Measurements from ENCODE around the gene ITSN2.

ITSN2 gene

DNA sequence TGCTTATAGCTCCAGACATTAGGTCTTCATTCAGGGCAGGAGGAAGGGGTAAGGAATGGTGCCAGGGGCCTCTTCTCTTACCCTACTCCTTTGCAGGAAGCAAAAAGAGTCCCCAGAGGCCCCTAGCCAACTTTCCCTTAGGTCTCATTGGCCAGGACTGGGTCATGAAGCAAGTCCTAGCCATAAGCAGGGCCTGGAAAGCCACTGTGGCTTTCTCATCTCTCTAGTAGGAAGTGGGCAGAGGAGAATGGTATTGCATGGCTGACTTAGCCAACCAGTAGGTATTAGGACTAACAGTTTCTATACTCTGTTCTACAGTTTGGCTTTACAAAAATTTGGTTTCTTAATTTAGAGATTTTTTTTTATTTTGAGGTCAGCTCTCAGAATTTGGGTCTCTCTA, 180.7 kb downstream of the ITSN2 start:
- no peak for DNase-seq (ENCODE audit: low read depth)

DNA sequence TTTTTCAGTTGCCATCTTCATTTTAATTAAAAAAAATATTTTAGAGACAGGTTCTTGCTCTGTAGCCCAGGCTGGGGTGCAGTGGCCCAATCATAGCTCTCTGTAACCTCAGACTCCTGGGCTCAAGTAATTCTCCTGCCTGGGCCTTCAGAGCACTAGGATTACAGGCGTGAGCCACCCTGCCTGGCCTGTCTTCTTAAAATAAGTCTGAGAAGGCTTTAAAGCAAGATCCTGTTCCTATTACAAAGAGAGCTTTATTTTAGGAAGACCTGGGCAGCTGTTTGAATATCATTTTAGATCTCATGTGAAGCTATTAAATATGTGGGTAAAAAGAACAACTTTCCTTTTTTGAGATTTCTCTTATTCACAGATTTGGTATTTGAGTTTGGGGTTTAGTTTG, 184.0 kb downstream of the ITSN2 start:
- DNase-seq (ENCODE audit: low read depth), result no peak

DNA sequence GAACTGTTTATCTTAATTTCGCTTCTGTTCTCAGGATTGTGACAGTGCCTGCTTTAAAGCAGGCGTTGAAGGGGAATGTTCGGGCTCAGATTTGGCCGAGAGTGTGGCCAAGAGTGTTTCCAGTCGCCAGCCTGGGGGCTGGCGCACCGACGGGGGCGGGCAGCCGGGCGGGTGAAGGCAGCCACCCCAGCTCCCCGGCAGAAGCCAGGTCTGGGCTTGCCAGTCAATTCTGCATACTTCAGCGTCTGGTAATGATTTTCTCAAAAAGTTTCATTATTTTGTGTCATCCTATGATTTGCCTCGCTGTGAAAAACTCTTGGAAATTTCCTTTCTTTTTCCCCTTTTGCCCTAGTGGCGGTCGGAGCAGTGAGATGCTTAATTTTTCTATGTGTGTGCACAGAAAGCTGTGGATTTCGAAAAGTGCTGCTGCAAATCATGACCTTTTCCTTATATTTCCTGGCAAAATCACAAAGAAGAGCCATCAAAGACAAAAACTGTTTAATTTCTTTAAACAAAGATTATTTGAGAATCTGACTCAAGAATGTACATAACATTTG, 184.6 kb downstream of the ITSN2 start:
- DNase-seq (ENCODE audit: low read depth), result no peak

DNA sequence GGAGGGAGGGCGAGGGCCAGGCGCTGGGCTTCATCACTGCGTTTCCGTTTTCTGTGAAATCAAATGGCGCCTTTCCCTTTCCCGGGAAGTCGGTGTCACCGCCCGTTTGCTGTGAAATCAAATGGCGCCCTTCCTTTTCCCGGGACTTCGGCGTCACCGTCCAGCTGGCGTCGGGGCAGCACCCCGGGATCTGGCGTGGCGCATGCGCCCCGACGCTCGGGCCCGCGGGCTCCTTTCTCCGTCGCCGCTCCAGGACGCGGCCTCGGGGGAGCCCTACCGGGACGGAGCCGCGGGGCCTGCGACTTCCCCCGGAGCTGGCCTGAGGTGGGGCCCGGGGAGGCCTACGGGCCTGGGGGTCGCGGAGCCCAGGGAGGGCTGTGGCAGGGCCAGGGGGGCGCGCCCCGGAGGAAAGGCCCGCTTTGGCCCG, 185.5 kb downstream of the ITSN2 start, which contains the start of gene FAM228A:
FAM228A (plus strand) TSS at position 203 of the 427 bp plus-strand sequence. CDS start 428 bp downstream, outside the sequence.
- no peak for DNase-seq (ENCODE audit: low read depth)

DNA sequence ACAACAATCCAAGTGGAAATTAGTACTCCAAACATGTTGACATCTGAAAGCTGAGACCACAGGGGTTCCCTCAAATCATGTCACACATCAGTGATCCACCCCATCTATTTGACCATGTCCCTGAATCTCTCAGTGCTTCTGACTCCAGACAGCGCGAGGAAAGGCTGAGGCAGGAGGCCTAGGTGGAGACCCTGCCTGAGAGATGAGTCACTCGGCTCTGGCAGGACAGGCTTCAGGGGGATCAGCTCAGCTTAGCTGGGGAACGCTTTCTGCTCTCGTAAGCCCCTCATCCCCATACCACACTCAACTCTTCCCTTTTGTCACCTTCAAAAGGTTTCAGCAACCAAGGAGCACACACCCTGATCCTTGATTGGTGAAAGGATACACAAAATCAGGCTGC, 191.3 kb downstream of the ITSN2 start:
- DNase-seq (ENCODE audit: low read depth), result no peak

DNA sequence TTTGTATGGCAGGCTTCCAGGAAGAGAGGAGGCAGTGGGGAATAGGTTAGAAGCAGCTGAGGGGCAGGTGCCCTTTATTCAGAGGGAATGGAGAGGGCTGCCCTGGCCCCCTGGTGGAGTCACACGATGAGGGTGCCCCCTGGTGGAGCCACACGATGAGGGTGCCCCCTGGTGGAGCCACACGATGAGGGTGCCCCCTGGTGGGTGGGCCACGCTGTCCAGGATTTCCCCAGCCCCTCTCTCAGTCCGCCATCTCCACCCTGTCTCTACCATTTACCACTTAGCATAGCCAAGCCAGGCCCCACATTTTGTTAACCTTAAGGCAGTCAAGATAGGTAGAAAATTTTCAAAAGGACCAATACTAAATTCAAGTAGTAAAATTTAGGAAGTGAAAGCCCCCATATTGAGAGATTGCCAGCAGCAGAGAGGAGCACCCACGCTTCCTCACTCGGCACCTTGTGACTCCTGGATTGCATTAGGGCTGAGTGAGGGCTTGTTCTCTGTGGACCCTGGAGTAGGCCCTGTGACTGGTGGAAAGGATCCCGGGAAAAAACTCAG, 195.8 kb downstream of the ITSN2 start:
- DNase-seq (ENCODE audit: low read depth), result no peak

DNA sequence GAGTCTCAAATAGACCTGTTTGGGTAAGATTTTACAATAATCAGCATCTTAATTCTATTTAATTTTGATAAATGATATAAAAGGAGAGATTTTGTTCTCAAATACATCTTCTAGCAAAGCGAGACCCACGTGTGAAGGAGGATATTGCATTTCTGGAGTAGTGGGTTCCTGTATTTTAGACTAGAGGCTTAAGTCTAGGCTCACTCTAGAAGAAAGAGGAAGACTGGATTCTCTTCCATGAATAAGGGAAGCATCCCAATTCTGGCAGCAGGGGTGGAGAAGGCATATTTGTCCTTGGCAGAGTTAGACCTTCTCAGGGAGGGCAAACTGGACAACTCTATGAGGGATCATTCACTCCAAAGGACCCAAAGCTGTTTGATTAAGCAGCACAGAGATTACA, 196.7 kb downstream of the ITSN2 start:
- DNase-seq (ENCODE audit: low read depth), result no peak

DNA sequence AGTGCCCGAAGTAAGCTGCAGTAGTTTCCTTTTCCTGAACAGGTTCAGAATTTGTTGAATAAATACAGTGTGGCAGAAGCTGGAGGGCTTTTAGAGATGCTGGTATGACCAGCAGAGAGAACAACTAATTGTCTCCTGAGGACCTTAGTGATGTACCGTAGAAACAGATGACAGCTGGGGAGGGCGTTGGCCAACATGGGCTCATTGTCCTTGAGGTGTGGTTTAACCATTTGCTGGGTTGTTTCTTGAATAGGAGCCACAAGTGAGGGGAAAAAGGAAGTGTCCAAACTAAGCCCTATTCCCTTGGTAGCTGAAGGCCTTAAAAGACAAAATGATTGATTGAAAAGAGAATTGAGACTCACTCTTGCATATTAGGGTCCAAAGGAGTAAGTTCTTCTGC, 197.2 kb downstream of the ITSN2 start:
- DNase-seq (ENCODE audit: low read depth), result no peak

DNA sequence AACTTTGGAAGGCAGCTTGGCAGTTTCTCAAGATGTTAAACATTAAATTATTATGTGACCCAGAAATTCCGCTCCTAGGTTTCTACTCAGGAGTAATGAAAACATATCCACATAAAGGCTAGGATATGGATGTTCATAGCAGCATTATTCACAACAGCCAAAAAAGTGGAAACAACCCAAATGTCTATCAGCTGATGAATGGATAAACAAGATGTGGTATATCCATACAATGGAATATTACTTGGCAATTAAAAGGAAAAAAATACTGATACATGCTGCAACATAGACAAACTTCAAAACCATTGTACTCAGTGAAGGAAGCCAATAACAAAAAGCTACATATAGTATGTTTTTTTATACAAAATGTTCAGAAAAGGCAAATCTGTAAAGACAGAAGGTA, 197.8 kb downstream of the ITSN2 start:
- DNase-seq (ENCODE audit: low read depth), result no peak

DNA sequence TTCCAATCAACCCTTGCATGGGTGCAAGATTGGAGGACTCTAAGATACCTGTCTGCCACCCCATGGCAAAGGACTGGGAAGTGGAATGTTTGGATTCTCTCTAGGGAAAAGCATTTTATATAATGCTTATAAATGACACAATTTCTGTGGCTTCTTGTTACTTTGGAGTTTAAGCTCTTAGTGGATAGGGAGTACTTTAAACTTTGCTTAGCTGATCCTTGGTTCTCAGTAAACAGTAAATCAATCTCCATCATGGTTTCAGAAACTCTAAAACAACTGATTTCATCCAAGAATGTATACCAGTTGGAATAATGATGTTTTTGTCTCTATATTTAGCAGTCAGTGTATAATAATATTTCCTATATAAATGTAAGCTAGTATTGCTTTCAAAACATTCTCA, 199.6 kb downstream of the ITSN2 start:
- no peak for DNase-seq (ENCODE audit: low read depth)

DNA sequence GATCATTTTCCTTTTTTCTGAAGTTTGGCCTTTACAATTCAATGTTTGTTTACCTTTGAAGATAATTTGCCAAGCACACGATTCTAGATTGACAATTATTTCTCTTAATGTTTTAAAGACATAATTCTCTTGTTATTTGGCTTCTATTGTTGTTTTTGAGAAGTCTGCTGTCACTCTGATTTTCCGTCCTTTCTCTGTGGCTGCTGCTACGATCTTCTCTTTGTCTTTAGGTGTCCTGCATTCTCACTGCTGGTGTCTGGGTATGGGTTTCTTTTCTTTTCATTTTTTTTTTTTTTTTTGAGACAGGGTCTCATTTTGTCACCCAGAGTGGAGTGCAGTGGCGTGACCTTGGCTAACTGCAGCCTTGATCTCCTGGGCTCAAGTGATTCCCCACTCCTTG, 200.6 kb downstream of the ITSN2 start:
- DNase-seq (ENCODE audit: low read depth), result no peak

DNA sequence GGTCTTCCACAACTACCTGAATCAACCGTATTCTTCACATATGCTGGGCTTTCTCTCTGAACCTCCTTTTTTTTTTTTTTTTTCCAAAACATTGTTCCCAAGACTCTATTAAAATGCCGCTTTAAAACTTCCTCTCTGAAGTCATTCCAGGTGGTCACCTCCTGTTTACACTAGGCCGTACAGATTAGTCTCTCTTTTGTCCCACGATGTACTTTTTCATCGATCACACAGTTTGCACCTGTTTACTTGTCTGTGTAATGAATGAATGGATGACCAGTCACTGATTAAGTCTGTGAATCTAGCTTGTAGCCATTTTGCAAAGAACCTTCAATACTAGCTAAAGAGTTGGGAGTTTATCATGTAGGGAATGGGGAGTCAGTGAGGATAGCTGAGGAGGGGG, 202.2 kb downstream of the ITSN2 start:
- no peak for DNase-seq (ENCODE audit: low read depth)

DNA sequence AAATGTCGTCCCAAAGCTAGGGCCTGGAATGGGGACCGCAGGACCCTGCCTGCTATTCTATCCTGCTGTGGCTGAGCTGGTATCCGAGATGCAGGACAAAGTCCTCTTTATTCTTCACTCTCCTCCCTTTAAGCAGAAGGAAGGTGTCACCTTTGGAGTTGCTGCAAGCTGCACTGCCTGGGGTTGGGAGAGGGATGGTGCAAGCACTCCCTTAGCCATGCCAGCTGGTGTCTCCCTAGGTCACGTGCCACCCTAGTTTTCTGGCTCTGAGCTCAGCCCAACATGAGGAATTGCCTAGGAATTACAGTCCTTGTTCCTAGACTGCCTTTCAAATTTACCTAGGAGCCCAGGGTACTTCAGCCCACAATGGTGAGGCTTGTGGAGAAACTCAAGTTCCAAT, 206.9 kb downstream of the ITSN2 start:
- DNase-seq (ENCODE audit: low read depth), result no peak
